GM12878 (cell line): ENCODE data around the gene SEMA3D. TPM values are rescaled to one million over a fixed set of nuclear protein-coding genes. Genes with fewer than 3 reads are reported as not detected.

Experiments
- ATAC-seq: fragments of 200-7000 bp; cut with Tn5 transposase; 3 replicates; pipeline ENCODE4 v1.9.1; 2020; ENCODE audit warnings: mild to moderate bottlenecking, moderate library complexity
- BruUV-seq: library from RNA; stranded (reverse); fragments of 400-500 nt; replicated peaks from 2 replicates; lab custom pipeline; 2021; lab: Mats Ljungman, UMichigan
- CTCF ChIA-PET: fragments of 300-600 bp; sonication (Branson Sonifier 250); formaldehyde crosslinking; extraction: SDS; loops from one replicate; lab custom pipeline; 2021; ENCODE audit warnings: inconsistent platforms; lab: Yijun Ruan, JAX
- POLR2A ChIA-PET: fragments of 350-600 bp; formaldehyde crosslinking; extraction: SDS; loops from one replicate; lab custom pipeline; 2021; ENCODE audit warnings: inconsistent platforms; lab: Charles Lee
- RAD21 ChIA-PET: fragments of 300-600 bp; sonication (Branson Sonifier 250); formaldehyde crosslinking; loops from one replicate; lab custom pipeline; 2023; ENCODE audit warnings: antibody characterized with exemption; ENCODE audit not compliant: unreplicated experiment; lab: Charles Lee
- SMC1A ChIA-PET: fragments of 300-600 bp; sonication (Branson Sonifier 250); formaldehyde crosslinking; loops from one replicate; lab custom pipeline; 2023; ENCODE audit not compliant: unreplicated experiment, uncharacterized antibody; lab: Charles Lee
- DNase-seq: peaks from one replicate; pipeline ENCODE4 v3.0.0-alpha.2; 2011; ENCODE audit warnings: low read depth, low spot score
- FAIRE-seq: peaks from 3 replicates; lab custom pipeline; 2011; peaks lifted over from hg19 to GRCh38; lab: Jason Lieb, UNC
- H2AFZ ChIP-seq: 2 replicates; pipeline ENCODE4 v1.6.0; 2011; ENCODE audit warnings: low read depth, low read length, control low read depth; ENCODE audit not compliant: control insufficient read depth
- H3K27ac ChIP-seq: 2 replicates; pipeline ENCODE4 v1.5.1; 2011; ENCODE audit warnings: control low read depth; ENCODE audit not compliant: control insufficient read depth, insufficient read depth
- H3K27me3 ChIP-seq, 2 experiments: replicated peaks in 1 of 2; 2 replicates each; pipeline versions ENCODE4 v1.6.0 to v1.6.1; 2011; ENCODE audit warnings: low read length in 1 of 2; ENCODE audit not compliant: control insufficient read depth in 2 of 2, insufficient read depth in 2 of 2
- H3K36me3 ChIP-seq, 2 experiments: 2 replicates each; pipeline ENCODE4 v1.5.1; 2011; ENCODE audit warnings: low read length in 1 of 2; ENCODE audit not compliant: control insufficient read depth in 2 of 2, insufficient read depth in 2 of 2
- H3K4me1 ChIP-seq: 2 replicates; pipeline ENCODE4 v1.6.1; 2011; ENCODE audit warnings: mild to moderate bottlenecking, low read length, moderate library complexity, mixed read lengths; ENCODE audit not compliant: control insufficient read depth, insufficient read depth
- H3K4me2 ChIP-seq: 2 replicates; pipeline ENCODE4 v1.6.0; 2011; ENCODE audit warnings: control low read depth; ENCODE audit not compliant: control insufficient read depth, insufficient read depth
- H3K4me3 ChIP-seq: fragments of 200-600 bp; sonication (generic); 2 replicates; pipeline ENCODE4 v1.5.1; 2016
- H3K79me2 ChIP-seq: 2 replicates; pipeline ENCODE4 v1.6.0; 2011; ENCODE audit warnings: low read length; ENCODE audit not compliant: control insufficient read depth, insufficient read depth
- H3K9ac ChIP-seq: 2 replicates; pipeline ENCODE4 v1.8.0; 2011; ENCODE audit warnings: low read length, control low read depth, mixed read lengths; ENCODE audit not compliant: control insufficient read depth, insufficient read depth
- H3K9me3 ChIP-seq: replicated peaks from 3 replicates; pipeline ENCODE4 v1.5.1; 2011; ENCODE audit warnings: mild to moderate bottlenecking, low read length; ENCODE audit not compliant: control insufficient read depth, insufficient read depth
- H4K20me1 ChIP-seq: 2 replicates; pipeline ENCODE4 v1.6.0; 2011; ENCODE audit not compliant: control insufficient read depth, insufficient read depth
- CREM ChIP-seq: IDR thresholded peaks from 2 replicates; pipeline ENCODE4 v1.6.1; 2014; ENCODE audit warnings: antibody characterized with exemption, low read depth
- ESRRA ChIP-seq: IDR thresholded peaks from 2 replicates; pipeline ENCODE4 v1.6.1; 2012; ENCODE audit warnings: mild to moderate bottlenecking, low read length, improper control_type of control experiment
- EZH2 ChIP-seq: IDR thresholded peaks from 2 replicates; pipeline ENCODE4 v1.6.1; 2012; ENCODE audit warnings: low read depth, mild to moderate bottlenecking, control low read depth, inconsistent platforms, low read length, borderline replicate concordance; ENCODE audit not compliant: control insufficient read depth
- FOXK2 ChIP-seq: fragments of 450-650 bp; IDR thresholded peaks from 2 replicates; pipeline ENCODE4 v1.6.1; 2017; ENCODE audit warnings: mild to moderate bottlenecking, moderate library complexity
- IRF4 ChIP-seq: IDR thresholded peaks from 2 replicates; pipeline ENCODE4 v1.6.1; 2011; ENCODE audit warnings: low read depth, low read length
- JUND ChIP-seq: IDR thresholded peaks from 2 replicates; pipeline ENCODE4 v1.6.1; 2012; ENCODE audit warnings: low read depth, mild to moderate bottlenecking, low read length, improper control_type of control experiment, moderate library complexity
- MEF2A ChIP-seq: IDR thresholded peaks from 2 replicates; pipeline ENCODE4 v1.6.1; 2011; ENCODE audit warnings: low read depth, mild to moderate bottlenecking, low read length, moderate library complexity; ENCODE audit not compliant: insufficient read depth
- PAX5 ChIP-seq: IDR thresholded peaks from 2 replicates; pipeline ENCODE4 v1.6.1; 2011; ENCODE audit warnings: low read depth, low read length, borderline replicate concordance
- RB1 ChIP-seq: fragments of 450-650 bp; formaldehyde crosslinking; IDR thresholded peaks from 2 replicates; pipeline ENCODE4 v1.6.1; 2017; ENCODE audit warnings: mild to moderate bottlenecking, borderline replicate concordance
- RELA ChIP-seq: fragments of 450-650 bp; IDR thresholded peaks from 2 replicates; pipeline ENCODE4 v1.8.0; 2014; ENCODE audit warnings: borderline replicate concordance; ENCODE audit not compliant: partially characterized antibody
- RFX5 ChIP-seq: IDR thresholded peaks from 2 replicates; pipeline ENCODE4 v1.6.1; 2011; ENCODE audit warnings: low read depth, low read length, improper control_type of control experiment
- ZBED1 ChIP-seq: IDR thresholded peaks from 2 replicates; pipeline ENCODE4 v1.6.1; 2016; ENCODE audit warnings: borderline replicate concordance
- in situ Hi-C: fragments of 300-500 bp; cut with MboI; formaldehyde crosslinking; loops from 9 replicates; pipeline ENCODE4 v1.14.3; 2018; ENCODE audit warnings: mixed read lengths
- intact Hi-C: fragments of 100-400 bp; cut with micrococcal nuclease; formaldehyde crosslinking; loops from one replicate; pipeline ENCODE4 v1.14.2; 2022; ENCODE audit not compliant: unreplicated experiment
- polyA plus RNA-seq, 11 experiments: library from polyadenylated mRNA; depleted of rRNA in 4 of 11; unstranded in 6 of 11; stranded (reverse) in 5 of 11; fragments of >200 nt; fragmentation: Nextera tagmentation in 4 of 11; fragmentation: Illumina TruSeq in 1 of 11; extraction: Ambion mirVana in 4 of 11; extraction: Trizol in 1 of 11; gene quantifications; 1 replicate in 1 of 11; 2 replicates in 10 of 11; pipeline versions ENCODE4 v1.2.1 to v1.2.3, GENCODE V29; 2011 to 2016; ENCODE audit warnings: inconsistent platforms in 2 of 11, missing spikeins in 2 of 11, low read depth in 1 of 11
- total RNA-seq, 4 experiments: library from RNA; depleted of rRNA in 3 of 4; stranded (reverse); fragments of >200 nt in 3 of 4; fragmentation: Illumina TruSeq in 1 of 4; extraction: Trizol in 1 of 4; gene quantifications; 2 replicates each; pipeline versions ENCODE4 v1.2.1 to v1.2.3, GENCODE V29; 2013 to 2021
- TF ChIP-seq, protein P1 (sequence below): fragments of 450-650 bp; formaldehyde crosslinking; IDR thresholded peaks from 2 replicates; pipeline ENCODE4 v1.4.0; 2020; ENCODE audit warnings: mild to moderate bottlenecking, moderate library complexity
- TF ChIP-seq, protein P2 (sequence below): fragments of 450-650 bp; IDR thresholded peaks from 2 replicates; pipeline ENCODE4 v1.6.1; 2017; ENCODE audit warnings: mild to moderate bottlenecking
- TF ChIP-seq, protein P3 (sequence below): fragments of 450-650 bp; IDR thresholded peaks from 2 replicates; pipeline ENCODE4 v1.6.1; 2016; ENCODE audit warnings: mild to moderate bottlenecking
- TF ChIP-seq, protein P4 (sequence below): fragments of 450-650 bp; IDR thresholded peaks from 2 replicates; pipeline ENCODE4 v1.6.1; 2014; ENCODE audit warnings: mild to moderate bottlenecking
- TF ChIP-seq, protein P5 (sequence below): fragments of 450-650 bp; IDR thresholded peaks from 2 replicates; pipeline ENCODE4 v1.6.1; 2017; ENCODE audit warnings: borderline replicate concordance

Gene SEMA3D
- total and polyA plus RNA-seq, 10 of the 15 experiments (the other 5 are each of a cell fraction or from before 2014, with no cell fraction given): 0.04 TPM; not detected in 9

DNA sequence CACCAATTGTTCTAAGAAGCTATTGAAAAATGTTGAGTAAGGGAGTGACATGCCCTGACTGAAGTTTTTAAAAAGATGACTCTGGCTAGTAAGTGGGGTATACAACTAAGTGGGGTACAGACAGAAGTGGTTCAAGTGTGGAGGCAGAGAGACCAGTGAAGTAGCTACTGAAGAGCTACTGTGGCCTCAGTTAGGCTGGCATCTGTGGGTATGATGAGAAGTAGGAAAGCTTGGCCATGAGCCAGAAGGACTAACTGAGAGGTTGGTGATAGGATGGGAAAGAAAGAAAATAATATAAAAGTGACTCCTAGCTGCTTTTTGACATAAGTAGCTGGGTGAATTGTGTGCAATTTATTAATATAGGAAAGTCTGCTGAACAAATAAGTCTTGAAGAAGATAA lies 176.6 kb downstream of the SEMA3D start:
- RAD21 ChIA-PET: no interaction called here
- H3K79me2 ChIP-seq: no peaks in the 10 kb centered on the region
- ATAC-seq (no peak), FAIRE-seq (no peak), DNase-seq (no peak)
- no peak overlapping the region for H3K4me2 ChIP-seq
- no TSS peak for BruUV-seq
- no peak overlapping the region for H3K27ac ChIP-seq
- no peaks in the 10 kb centered on the region for H4K20me1 ChIP-seq
- H3K36me3 ChIP-seq: no peaks in the 10 kb centered on the region
- intact Hi-C loops: no loop called here
- CTCF ChIA-PET: interaction anchor here (0.6 to 1.6 kb wide), 9 partner anchors 8 to 1289 kb away, joined by 3 to 5 read pairs (median 3); no protein-coding TSS in a partner anchor
- POLR2A ChIA-PET: no interaction called here
- H3K27me3 ChIP-seq: no peaks in the 10 kb centered on the region
- H3K9me3 ChIP-seq: no peaks in the 10 kb centered on the region
- no peak overlapping the region for H3K9ac ChIP-seq
- no peak overlapping the region for H2AFZ ChIP-seq
- in situ Hi-C loops: no loop called here
- no peak overlapping the region for H3K4me3 ChIP-seq
- H3K4me1 ChIP-seq: no peaks in the 10 kb centered on the region
- SMC1A ChIA-PET: interaction anchor here (0.8 to 3.7 kb wide), 6 partner anchors 10 to 1075 kb away, joined by 3 to 15 read pairs (median 3); no protein-coding TSS in a partner anchor
- TF ChIP-seq PAX5 (no peak), IRF4 (no peak), RELA (no peak), RFX5 (no peak), EZH2 (no peak), RB1 (no peak), ZBED1 (no peak), FOXK2 (no peak), JUND (no peak), CREM (no peak), ESRRA (no peak), MEF2A (no peak)
- TF ChIP-seq, protein P1, sequence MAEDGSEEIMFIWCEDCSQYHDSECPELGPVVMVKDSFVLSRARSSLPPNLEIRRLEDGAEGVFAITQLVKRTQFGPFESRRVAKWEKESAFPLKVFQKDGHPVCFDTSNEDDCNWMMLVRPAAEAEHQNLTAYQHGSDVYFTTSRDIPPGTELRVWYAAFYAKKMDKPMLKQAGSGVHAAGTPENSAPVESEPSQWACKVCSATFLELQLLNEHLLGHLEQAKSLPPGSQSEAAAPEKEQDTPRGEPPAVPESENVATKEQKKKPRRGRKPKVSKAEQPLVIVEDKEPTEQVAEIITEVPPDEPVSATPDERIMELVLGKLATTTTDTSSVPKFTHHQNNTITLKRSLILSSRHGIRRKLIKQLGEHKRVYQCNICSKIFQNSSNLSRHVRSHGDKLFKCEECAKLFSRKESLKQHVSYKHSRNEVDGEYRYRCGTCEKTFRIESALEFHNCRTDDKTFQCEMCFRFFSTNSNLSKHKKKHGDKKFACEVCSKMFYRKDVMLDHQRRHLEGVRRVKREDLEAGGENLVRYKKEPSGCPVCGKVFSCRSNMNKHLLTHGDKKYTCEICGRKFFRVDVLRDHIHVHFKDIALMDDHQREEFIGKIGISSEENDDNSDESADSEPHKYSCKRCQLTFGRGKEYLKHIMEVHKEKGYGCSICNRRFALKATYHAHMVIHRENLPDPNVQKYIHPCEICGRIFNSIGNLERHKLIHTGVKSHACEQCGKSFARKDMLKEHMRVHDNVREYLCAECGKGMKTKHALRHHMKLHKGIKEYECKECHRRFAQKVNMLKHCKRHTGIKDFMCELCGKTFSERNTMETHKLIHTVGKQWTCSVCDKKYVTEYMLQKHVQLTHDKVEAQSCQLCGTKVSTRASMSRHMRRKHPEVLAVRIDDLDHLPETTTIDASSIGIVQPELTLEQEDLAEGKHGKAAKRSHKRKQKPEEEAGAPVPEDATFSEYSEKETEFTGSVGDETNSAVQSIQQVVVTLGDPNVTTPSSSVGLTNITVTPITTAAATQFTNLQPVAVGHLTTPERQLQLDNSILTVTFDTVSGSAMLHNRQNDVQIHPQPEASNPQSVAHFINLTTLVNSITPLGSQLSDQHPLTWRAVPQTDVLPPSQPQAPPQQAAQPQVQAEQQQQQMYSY: no peak
- TF ChIP-seq, protein P2, sequence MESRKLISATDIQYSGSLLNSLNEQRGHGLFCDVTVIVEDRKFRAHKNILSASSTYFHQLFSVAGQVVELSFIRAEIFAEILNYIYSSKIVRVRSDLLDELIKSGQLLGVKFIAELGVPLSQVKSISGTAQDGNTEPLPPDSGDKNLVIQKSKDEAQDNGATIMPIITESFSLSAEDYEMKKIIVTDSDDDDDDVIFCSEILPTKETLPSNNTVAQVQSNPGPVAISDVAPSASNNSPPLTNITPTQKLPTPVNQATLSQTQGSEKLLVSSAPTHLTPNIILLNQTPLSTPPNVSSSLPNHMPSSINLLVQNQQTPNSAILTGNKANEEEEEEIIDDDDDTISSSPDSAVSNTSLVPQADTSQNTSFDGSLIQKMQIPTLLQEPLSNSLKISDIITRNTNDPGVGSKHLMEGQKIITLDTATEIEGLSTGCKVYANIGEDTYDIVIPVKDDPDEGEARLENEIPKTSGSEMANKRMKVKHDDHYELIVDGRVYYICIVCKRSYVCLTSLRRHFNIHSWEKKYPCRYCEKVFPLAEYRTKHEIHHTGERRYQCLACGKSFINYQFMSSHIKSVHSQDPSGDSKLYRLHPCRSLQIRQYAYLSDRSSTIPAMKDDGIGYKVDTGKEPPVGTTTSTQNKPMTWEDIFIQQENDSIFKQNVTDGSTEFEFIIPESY: no peak
- TF ChIP-seq, protein P3, sequence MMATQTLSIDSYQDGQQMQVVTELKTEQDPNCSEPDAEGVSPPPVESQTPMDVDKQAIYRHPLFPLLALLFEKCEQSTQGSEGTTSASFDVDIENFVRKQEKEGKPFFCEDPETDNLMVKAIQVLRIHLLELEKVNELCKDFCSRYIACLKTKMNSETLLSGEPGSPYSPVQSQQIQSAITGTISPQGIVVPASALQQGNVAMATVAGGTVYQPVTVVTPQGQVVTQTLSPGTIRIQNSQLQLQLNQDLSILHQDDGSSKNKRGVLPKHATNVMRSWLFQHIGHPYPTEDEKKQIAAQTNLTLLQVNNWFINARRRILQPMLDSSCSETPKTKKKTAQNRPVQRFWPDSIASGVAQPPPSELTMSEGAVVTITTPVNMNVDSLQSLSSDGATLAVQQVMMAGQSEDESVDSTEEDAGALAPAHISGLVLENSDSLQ: no peak
- TF ChIP-seq, protein P4, sequence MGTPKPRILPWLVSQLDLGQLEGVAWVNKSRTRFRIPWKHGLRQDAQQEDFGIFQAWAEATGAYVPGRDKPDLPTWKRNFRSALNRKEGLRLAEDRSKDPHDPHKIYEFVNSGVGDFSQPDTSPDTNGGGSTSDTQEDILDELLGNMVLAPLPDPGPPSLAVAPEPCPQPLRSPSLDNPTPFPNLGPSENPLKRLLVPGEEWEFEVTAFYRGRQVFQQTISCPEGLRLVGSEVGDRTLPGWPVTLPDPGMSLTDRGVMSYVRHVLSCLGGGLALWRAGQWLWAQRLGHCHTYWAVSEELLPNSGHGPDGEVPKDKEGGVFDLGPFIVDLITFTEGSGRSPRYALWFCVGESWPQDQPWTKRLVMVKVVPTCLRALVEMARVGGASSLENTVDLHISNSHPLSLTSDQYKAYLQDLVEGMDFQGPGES: no peak
- TF ChIP-seq, protein P5, sequence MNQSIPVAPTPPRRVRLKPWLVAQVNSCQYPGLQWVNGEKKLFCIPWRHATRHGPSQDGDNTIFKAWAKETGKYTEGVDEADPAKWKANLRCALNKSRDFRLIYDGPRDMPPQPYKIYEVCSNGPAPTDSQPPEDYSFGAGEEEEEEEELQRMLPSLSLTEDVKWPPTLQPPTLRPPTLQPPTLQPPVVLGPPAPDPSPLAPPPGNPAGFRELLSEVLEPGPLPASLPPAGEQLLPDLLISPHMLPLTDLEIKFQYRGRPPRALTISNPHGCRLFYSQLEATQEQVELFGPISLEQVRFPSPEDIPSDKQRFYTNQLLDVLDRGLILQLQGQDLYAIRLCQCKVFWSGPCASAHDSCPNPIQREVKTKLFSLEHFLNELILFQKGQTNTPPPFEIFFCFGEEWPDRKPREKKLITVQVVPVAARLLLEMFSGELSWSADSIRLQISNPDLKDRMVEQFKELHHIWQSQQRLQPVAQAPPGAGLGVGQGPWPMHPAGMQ: no peak
